Measurements from ENCODE around the gene ARHGAP10. TPM values are rescaled to one million over a fixed set of nuclear protein-coding genes. Genes with fewer than 3 reads are reported as not detected.

The ARHGAP10 gene
- polyA plus RNA-seq, 1 donor = 11.0 TPM

GRCh38 chr4:147844781-147845180 is 112.9 kb downstream of the ARHGAP10 start:
- no peak for DNase-seq
- 76% methylated on average over 4 of the region's 7 CpGs for WGBS (ENCODE audit: insufficient coverage, low lambda C conversion rate)
- Histone ChIP-seq H3K27ac (ENCODE audit: low read length) (no peak overlapping the region), H3K4me3 (ENCODE audit: low read length) (no peak overlapping the region), H3K27me3 (ENCODE audit: control insufficient read depth, insufficient read depth, low read length) (no peaks in the 10 kb centered on the region), H3K9me3 (ENCODE audit: control insufficient read depth, low read depth, low read length) (no peaks in the 10 kb centered on the region), H3K36me3 (ENCODE audit: control insufficient read depth, insufficient read depth, low read length) (peaks cover 3% of the 10 kb centered on the region), H3K4me1 (ENCODE audit: control insufficient read depth, insufficient read depth, low read length) (peaks cover 3% of the 10 kb centered on the region)

GRCh38 chr4:147846318-147847155 is 114.6 kb downstream of the ARHGAP10 start:
- Histone ChIP-seq H3K4me1 (ENCODE audit: control insufficient read depth, insufficient read depth, low read length) (peaks cover 3% of the 10 kb centered on the region), H3K27ac (ENCODE audit: low read length) (no peak overlapping the region), H3K27me3 (ENCODE audit: control insufficient read depth, insufficient read depth, low read length) (no peaks in the 10 kb centered on the region), H3K4me3 (ENCODE audit: low read length) (no peak overlapping the region), H3K36me3 (ENCODE audit: control insufficient read depth, insufficient read depth, low read length) (peaks cover 3% of the 10 kb centered on the region), H3K9me3 (ENCODE audit: control insufficient read depth, low read depth, low read length) (no peaks in the 10 kb centered on the region)
- DNase-seq = no peak
- 83% methylated on average over 2 of the region's 6 CpGs for WGBS (ENCODE audit: insufficient coverage, low lambda C conversion rate)

GRCh38 chr4:147847751-147848590 is 116.1 kb downstream of the ARHGAP10 start:
- Histone ChIP-seq H3K36me3 (ENCODE audit: control insufficient read depth, insufficient read depth, low read length) (peaks cover 3% of the 10 kb centered on the region), H3K4me1 (ENCODE audit: control insufficient read depth, insufficient read depth, low read length) (peaks cover 3% of the 10 kb centered on the region), H3K4me3 (ENCODE audit: low read length) (no peak overlapping the region), H3K9me3 (ENCODE audit: control insufficient read depth, low read depth, low read length) (no peaks in the 10 kb centered on the region), H3K27me3 (ENCODE audit: control insufficient read depth, insufficient read depth, low read length) (no peaks in the 10 kb centered on the region), H3K27ac (ENCODE audit: low read length) (no peak overlapping the region)
- DNase-seq = no peak
- no CpG with 5 or more reads among the region's 8 CpGs for WGBS (ENCODE audit: insufficient coverage, low lambda C conversion rate)

GRCh38 chr4:147848634-147849033 is 116.7 kb downstream of the ARHGAP10 start:
- WGBS (ENCODE audit: insufficient coverage, low lambda C conversion rate) = 93% methylated on average over 2 of the region's 2 CpGs
- H3K4me1 ChIP-seq (ENCODE audit: control insufficient read depth, insufficient read depth, low read length) = no peaks in the 10 kb centered on the region
- H3K27ac ChIP-seq (ENCODE audit: low read length) = no peak overlapping the region

GRCh38 chr4:147851135-147851534 is 119.2 kb downstream of the ARHGAP10 start:
- H3K27me3 ChIP-seq (ENCODE audit: control insufficient read depth, insufficient read depth, low read length) = no peaks in the 10 kb centered on the region
- no peak for DNase-seq
- H3K27ac ChIP-seq (ENCODE audit: low read length) = no peak overlapping the region
- H3K36me3 ChIP-seq (ENCODE audit: control insufficient read depth, insufficient read depth, low read length) = peaks cover 3% of the 10 kb centered on the region
- no peaks in the 10 kb centered on the region for H3K9me3 ChIP-seq (ENCODE audit: control insufficient read depth, low read depth, low read length)
- no peak overlapping the region for H3K4me3 ChIP-seq (ENCODE audit: low read length)
- H3K4me1 ChIP-seq (ENCODE audit: control insufficient read depth, insufficient read depth, low read length) = no peaks in the 10 kb centered on the region
- WGBS (ENCODE audit: insufficient coverage, low lambda C conversion rate) = no CpG with 5 or more reads among the region's 2 CpGs

More at GRCh38 chr4:147848634-147849033, 116.7 kb downstream of the ARHGAP10 start:
- no peak for DNase-seq
- no peak overlapping the region for H3K4me3 ChIP-seq (ENCODE audit: low read length)
- H3K36me3 ChIP-seq (ENCODE audit: control insufficient read depth, insufficient read depth, low read length) = peaks cover 3% of the 10 kb centered on the region
- no peaks in the 10 kb centered on the region for H3K27me3 ChIP-seq (ENCODE audit: control insufficient read depth, insufficient read depth, low read length)
- no peaks in the 10 kb centered on the region for H3K9me3 ChIP-seq (ENCODE audit: control insufficient read depth, low read depth, low read length)

- Histone ChIP-seq H3K9me3 (ENCODE audit: control insufficient read depth, low read depth, low read length) (no peaks in the 10 kb centered on the region), H3K27ac (ENCODE audit: low read length) (no peak overlapping the region), H3K36me3 (ENCODE audit: control insufficient read depth, insufficient read depth, low read length) (peaks cover 3% of the 10 kb centered on the region), H3K4me1 (ENCODE audit: control insufficient read depth, insufficient read depth, low read length) (no peaks in the 10 kb centered on the region), H3K27me3 (ENCODE audit: control insufficient read depth, insufficient read depth, low read length) (no peaks in the 10 kb centered on the region), H3K4me3 (ENCODE audit: low read length) (no peak overlapping the region)
- DNase-seq = no peak
- WGBS (ENCODE audit: insufficient coverage, low lambda C conversion rate) = 75% methylated on average over 1 of the region's 2 CpGs
These were observed 121.8 kb downstream of the ARHGAP10 start for GRCh38 chr4:147853706-147854105.

GRCh38 chr4:147854154-147854553 is 122.3 kb downstream of the ARHGAP10 start:
- H3K36me3 ChIP-seq (ENCODE audit: control insufficient read depth, insufficient read depth, low read length) = peaks cover 3% of the 10 kb centered on the region
- no peak for DNase-seq
- H3K4me3 ChIP-seq (ENCODE audit: low read length) = no peak overlapping the region
- no CpG with 5 or more reads among the region's 3 CpGs for WGBS (ENCODE audit: insufficient coverage, low lambda C conversion rate)
- H3K27me3 ChIP-seq (ENCODE audit: control insufficient read depth, insufficient read depth, low read length) = no peaks in the 10 kb centered on the region
- H3K9me3 ChIP-seq (ENCODE audit: control insufficient read depth, low read depth, low read length) = no peaks in the 10 kb centered on the region
- H3K4me1 ChIP-seq (ENCODE audit: control insufficient read depth, insufficient read depth, low read length) = no peaks in the 10 kb centered on the region
- no peak overlapping the region for H3K27ac ChIP-seq (ENCODE audit: low read length)

- no peak for DNase-seq
- no peaks in the 10 kb centered on the region for H3K27me3 ChIP-seq (ENCODE audit: control insufficient read depth, insufficient read depth, low read length)
- peaks cover 3% of the 10 kb centered on the region for H3K36me3 ChIP-seq (ENCODE audit: control insufficient read depth, insufficient read depth, low read length)
- no peaks in the 10 kb centered on the region for H3K9me3 ChIP-seq (ENCODE audit: control insufficient read depth, low read depth, low read length)
- no CpG with 5 or more reads among the region's 1 CpG for WGBS (ENCODE audit: insufficient coverage, low lambda C conversion rate)
- no peaks in the 10 kb centered on the region for H3K4me1 ChIP-seq (ENCODE audit: control insufficient read depth, insufficient read depth, low read length)
- H3K27ac ChIP-seq (ENCODE audit: low read length) = no peak overlapping the region
- H3K4me3 ChIP-seq (ENCODE audit: low read length) = no peak overlapping the region
These were observed 123.7 kb downstream of the ARHGAP10 start for GRCh38 chr4:147855571-147856009.

GRCh38 chr4:147860960-147861359 is 129.1 kb downstream of the ARHGAP10 start:
- WGBS (ENCODE audit: insufficient coverage, low lambda C conversion rate) = no CpG with 5 or more reads among the region's 15 CpGs

GRCh38 chr4:147862043-147862692 is 130.3 kb downstream of the ARHGAP10 start:
- DNase-seq = no peak
- Histone ChIP-seq H3K27me3 (ENCODE audit: control insufficient read depth, insufficient read depth, low read length) (no peaks in the 10 kb centered on the region), H3K4me3 (ENCODE audit: low read length) (no peak overlapping the region), H3K27ac (ENCODE audit: low read length) (no peak overlapping the region), H3K9me3 (ENCODE audit: control insufficient read depth, low read depth, low read length) (peaks cover 5% of the 10 kb centered on the region), H3K4me1 (ENCODE audit: control insufficient read depth, insufficient read depth, low read length) (no peaks in the 10 kb centered on the region), H3K36me3 (ENCODE audit: control insufficient read depth, insufficient read depth, low read length) (peaks cover 20% of the 10 kb centered on the region)
- WGBS (ENCODE audit: insufficient coverage, low lambda C conversion rate) = no CpG with 5 or more reads among the region's 15 CpGs

More at GRCh38 chr4:147860960-147861359, 129.1 kb downstream of the ARHGAP10 start:
- H3K9me3 ChIP-seq (ENCODE audit: control insufficient read depth, low read depth, low read length) = peaks cover 5% of the 10 kb centered on the region
- no peak overlapping the region for H3K27ac ChIP-seq (ENCODE audit: low read length)
- no peaks in the 10 kb centered on the region for H3K4me1 ChIP-seq (ENCODE audit: control insufficient read depth, insufficient read depth, low read length)
- no peak for DNase-seq
- no peak overlapping the region for H3K4me3 ChIP-seq (ENCODE audit: low read length)
- H3K36me3 ChIP-seq (ENCODE audit: control insufficient read depth, insufficient read depth, low read length) = peaks cover 19% of the 10 kb centered on the region
- no peaks in the 10 kb centered on the region for H3K27me3 ChIP-seq (ENCODE audit: control insufficient read depth, insufficient read depth, low read length)

Data from large intestine (tissue), 3 donors.